WTC11 (cell line): ENCODE measurements around the gene PAIP2B. TPM values are rescaled to one million over a fixed set of nuclear protein-coding genes. Genes with fewer than 3 reads are reported as not detected.
A peak's percentile ranks its signal among the peaks of the same experiment; 100 is the strongest.

ENCODE experiments used
- ATAC-seq: fragments of 200-7000 bp; cut with Tn5 transposase; 2 replicates; pipeline ENCODE4 v1.10.0; 2021; ENCODE audit warnings: mild to moderate bottlenecking, moderate library complexity
- CTCF ChIA-PET: fragments of 300-600 bp; sonication (Branson Sonifier 250); formaldehyde crosslinking; loops from one replicate; lab custom pipeline; 2021; ENCODE audit warnings: antibody characterized with exemption; lab: Charles Lee
- POLR2A ChIA-PET: fragments of 350-600 bp; sonication (Branson Sonifier 250); formaldehyde crosslinking; loops from one replicate; lab custom pipeline; 2021; ENCODE audit warnings: antibody characterized with exemption; lab: Charles Lee
- DNase-seq: peaks from one replicate; pipeline ENCODE4 v3.0.0; 2021; ENCODE audit warnings: low spot score
- H3K27ac Mint-ChIP-seq: 2 replicates; pipeline ENCODE4 v1.8.0; 2021; ENCODE audit warnings: mixed read lengths
- H3K27me3 Mint-ChIP-seq: 2 replicates; pipeline ENCODE4 v1.8.0; 2021; ENCODE audit warnings: low read depth, mild to moderate bottlenecking, moderate library complexity, mixed read lengths
- H3K36me3 Mint-ChIP-seq: 2 replicates; pipeline ENCODE4 v1.8.0; 2021; ENCODE audit warnings: mixed read lengths
- H3K4me1 Mint-ChIP-seq: 2 replicates; pipeline ENCODE4 v1.8.0; 2022; ENCODE audit warnings: mixed read lengths
- H3K4me3 Mint-ChIP-seq: 2 replicates; pipeline ENCODE4 v1.8.0; 2021; ENCODE audit warnings: mild to moderate bottlenecking, moderate library complexity, mixed read lengths
- H3K9me3 Mint-ChIP-seq: 2 replicates; pipeline ENCODE4 v1.8.0; 2021; ENCODE audit warnings: mixed read lengths
- FOXP1 ChIP-seq: sonication (generic); formaldehyde crosslinking; IDR thresholded peaks from 2 replicates; pipeline ENCODE4 v1.8.0; 2022; ENCODE audit warnings: missing genetic modification reagents, mild to moderate bottlenecking, moderate library complexity, borderline replicate concordance
- GRHL2 ChIP-seq: fragments of 250-450 bp; sonication (Bioruptor Pico); IDR thresholded peaks from 2 replicates; pipeline ENCODE4 v1.8.0; 2022; ENCODE audit warnings: mild to moderate bottlenecking, moderate library complexity; ENCODE audit not compliant: insufficient replicate concordance, severe bottlenecking
- JAZF1 ChIP-seq: fragments of 250-450 bp; sonication (Bioruptor Pico); IDR thresholded peaks from 2 replicates; pipeline ENCODE4 v1.9.0; 2021; ENCODE audit warnings: moderate library complexity, mild to moderate bottlenecking, inconsistent platforms
- NR2C2 ChIP-seq: sonication (generic); formaldehyde crosslinking; IDR thresholded peaks from 2 replicates; pipeline ENCODE4 v1.8.0; 2022; ENCODE audit warnings: mild to moderate bottlenecking, missing genetic modification reagents
- NR3C1 ChIP-seq: sonication (generic); formaldehyde crosslinking; conservative IDR thresholded peaks from 2 replicates; pipeline ENCODE4 v1.8.1; 2023; ENCODE audit warnings: low read depth, mild to moderate bottlenecking, missing genetic modification reagents
- OVOL2 ChIP-seq: fragments of 250-450 bp; sonication (Bioruptor Pico); IDR thresholded peaks from 2 replicates; pipeline ENCODE4 v1.9.0; 2021; ENCODE audit warnings: mild to moderate bottlenecking, borderline replicate concordance
- RELA ChIP-seq: sonication (generic); formaldehyde crosslinking; IDR thresholded peaks from 2 replicates; pipeline ENCODE4 v1.8.1; 2022; ENCODE audit warnings: missing genetic modification reagents, mild to moderate bottlenecking, borderline replicate concordance
- TEAD1 ChIP-seq: sonication (generic); formaldehyde crosslinking; IDR thresholded peaks from 2 replicates; pipeline ENCODE4 v1.8.0; 2022; ENCODE audit warnings: mild to moderate bottlenecking, missing genetic modification reagents
- ZNF317 ChIP-seq: sonication (generic); formaldehyde crosslinking; IDR thresholded peaks from 2 replicates; pipeline ENCODE4 v1.8.1; 2023; ENCODE audit warnings: low read depth, mild to moderate bottlenecking, moderate library complexity, missing genetic modification reagents, borderline replicate concordance
- ZNF416 ChIP-seq: fragments of 250-450 bp; sonication (Bioruptor Pico); IDR thresholded peaks from 2 replicates; pipeline ENCODE4 v1.9.0; 2021; ENCODE audit warnings: mild to moderate bottlenecking, inconsistent platforms
- ZNF423 ChIP-seq: fragments of 250-450 bp; sonication (Bioruptor Pico); IDR thresholded peaks from 2 replicates; pipeline ENCODE4 v2.1.2; 2022; ENCODE audit warnings: mild to moderate bottlenecking, moderate library complexity
- total RNA-seq: library from RNA; stranded (reverse); gene quantifications from 3 replicates; pipeline ENCODE4 v1.2.3, GENCODE V29; 2021
- TF ChIP-seq, protein P1 (sequence below): sonication (generic); formaldehyde crosslinking; IDR thresholded peaks from 2 replicates; pipeline ENCODE4 v1.8.1; 2022; ENCODE audit warnings: low read depth, mild to moderate bottlenecking, moderate library complexity, missing genetic modification reagents, borderline replicate concordance
- TF ChIP-seq, protein P2 (sequence below): sonication (generic); formaldehyde crosslinking; IDR thresholded peaks from 2 replicates; pipeline ENCODE4 v1.8.0; 2022; ENCODE audit warnings: mild to moderate bottlenecking, missing genetic modification reagents
- TF ChIP-seq, protein P3 (sequence below): sonication (generic); formaldehyde crosslinking; IDR thresholded peaks from 2 replicates; pipeline ENCODE4 v1.8.1; 2023; ENCODE audit warnings: mild to moderate bottlenecking, missing genetic modification reagents
- TF ChIP-seq, protein P4 (sequence below): fragments of 250-450 bp; sonication (Bioruptor Pico); IDR thresholded peaks from 2 replicates; pipeline ENCODE4 v2.1.2; 2022; ENCODE audit warnings: mild to moderate bottlenecking, moderate library complexity
- TF ChIP-seq, protein P5 (sequence below): fragments of 200-600 bp; IDR thresholded peaks from 2 replicates; pipeline ENCODE4 v1.8.0; 2022; ENCODE audit warnings: antibody characterized with exemption
- TF ChIP-seq, protein P6 (sequence below): sonication (generic); formaldehyde crosslinking; IDR thresholded peaks from 2 replicates; pipeline ENCODE4 v1.8.1; 2022; ENCODE audit warnings: mild to moderate bottlenecking, moderate library complexity, missing genetic modification reagents
- TF ChIP-seq, protein P7 (sequence below): sonication (generic); formaldehyde crosslinking; conservative IDR thresholded peaks from 2 replicates; pipeline ENCODE4 v1.8.1; 2022; ENCODE audit warnings: mild to moderate bottlenecking, missing genetic modification reagents
- TF ChIP-seq, protein P8 (sequence below): sonication (generic); formaldehyde crosslinking; conservative IDR thresholded peaks from 2 replicates; pipeline ENCODE4 v1.8.1; 2023; ENCODE audit warnings: mild to moderate bottlenecking, low read depth, missing genetic modification reagents, moderate library complexity
- TF ChIP-seq, protein P9 (sequence below): sonication (generic); formaldehyde crosslinking; IDR thresholded peaks from 2 replicates; pipeline ENCODE4 v1.8.0; 2022; ENCODE audit warnings: mild to moderate bottlenecking, missing genetic modification reagents
- TF ChIP-seq, protein P10 (sequence below): sonication (generic); formaldehyde crosslinking; IDR thresholded peaks from 2 replicates; pipeline ENCODE4 v1.8.1; 2023; ENCODE audit warnings: mild to moderate bottlenecking, missing genetic modification reagents, borderline replicate concordance

The PAIP2B gene
- total RNA-seq, 1 experiment from 2014 or later: 19.3 TPM

DNA sequence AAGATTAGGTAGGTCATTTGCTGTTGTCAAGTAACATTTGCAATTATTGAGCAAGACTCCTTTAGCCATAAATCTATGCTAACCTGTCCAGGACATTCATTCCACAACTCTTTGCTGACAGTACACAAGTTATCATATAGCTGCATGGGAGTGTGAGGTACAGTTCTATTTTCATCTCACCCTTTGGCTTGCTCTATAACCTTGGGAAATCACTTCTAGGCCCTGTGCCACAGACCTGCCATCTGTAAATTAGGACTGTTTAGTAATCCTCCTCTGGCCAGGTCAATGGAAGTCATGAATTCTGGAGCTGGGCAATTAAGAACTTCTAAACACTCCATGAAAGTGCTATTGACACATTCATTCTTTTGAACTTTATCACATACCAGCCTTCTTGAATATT is 34.6 kb upstream of the PAIP2B start (continued):
- TF ChIP-seq, protein P1, sequence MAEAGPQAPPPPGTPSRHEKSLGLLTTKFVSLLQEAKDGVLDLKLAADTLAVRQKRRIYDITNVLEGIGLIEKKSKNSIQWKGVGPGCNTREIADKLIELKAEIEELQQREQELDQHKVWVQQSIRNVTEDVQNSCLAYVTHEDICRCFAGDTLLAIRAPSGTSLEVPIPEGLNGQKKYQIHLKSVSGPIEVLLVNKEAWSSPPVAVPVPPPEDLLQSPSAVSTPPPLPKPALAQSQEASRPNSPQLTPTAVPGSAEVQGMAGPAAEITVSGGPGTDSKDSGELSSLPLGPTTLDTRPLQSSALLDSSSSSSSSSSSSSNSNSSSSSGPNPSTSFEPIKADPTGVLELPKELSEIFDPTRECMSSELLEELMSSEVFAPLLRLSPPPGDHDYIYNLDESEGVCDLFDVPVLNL: no peak
- TF ChIP-seq, protein P2, sequence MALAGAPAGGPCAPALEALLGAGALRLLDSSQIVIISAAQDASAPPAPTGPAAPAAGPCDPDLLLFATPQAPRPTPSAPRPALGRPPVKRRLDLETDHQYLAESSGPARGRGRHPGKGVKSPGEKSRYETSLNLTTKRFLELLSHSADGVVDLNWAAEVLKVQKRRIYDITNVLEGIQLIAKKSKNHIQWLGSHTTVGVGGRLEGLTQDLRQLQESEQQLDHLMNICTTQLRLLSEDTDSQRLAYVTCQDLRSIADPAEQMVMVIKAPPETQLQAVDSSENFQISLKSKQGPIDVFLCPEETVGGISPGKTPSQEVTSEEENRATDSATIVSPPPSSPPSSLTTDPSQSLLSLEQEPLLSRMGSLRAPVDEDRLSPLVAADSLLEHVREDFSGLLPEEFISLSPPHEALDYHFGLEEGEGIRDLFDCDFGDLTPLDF (CRISPR knock-in tag): no peak
- TF ChIP-seq FOXP1 (CRISPR knock-in tag): no peak
- TF ChIP-seq ZNF423 (CRISPR knock-in tag): no peak
- TF ChIP-seq, protein P3, sequence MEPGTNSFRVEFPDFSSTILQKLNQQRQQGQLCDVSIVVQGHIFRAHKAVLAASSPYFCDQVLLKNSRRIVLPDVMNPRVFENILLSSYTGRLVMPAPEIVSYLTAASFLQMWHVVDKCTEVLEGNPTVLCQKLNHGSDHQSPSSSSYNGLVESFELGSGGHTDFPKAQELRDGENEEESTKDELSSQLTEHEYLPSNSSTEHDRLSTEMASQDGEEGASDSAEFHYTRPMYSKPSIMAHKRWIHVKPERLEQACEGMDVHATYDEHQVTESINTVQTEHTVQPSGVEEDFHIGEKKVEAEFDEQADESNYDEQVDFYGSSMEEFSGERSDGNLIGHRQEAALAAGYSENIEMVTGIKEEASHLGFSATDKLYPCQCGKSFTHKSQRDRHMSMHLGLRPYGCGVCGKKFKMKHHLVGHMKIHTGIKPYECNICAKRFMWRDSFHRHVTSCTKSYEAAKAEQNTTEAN: no peak
- no peak for TF ChIP-seq GRHL2

DNA sequence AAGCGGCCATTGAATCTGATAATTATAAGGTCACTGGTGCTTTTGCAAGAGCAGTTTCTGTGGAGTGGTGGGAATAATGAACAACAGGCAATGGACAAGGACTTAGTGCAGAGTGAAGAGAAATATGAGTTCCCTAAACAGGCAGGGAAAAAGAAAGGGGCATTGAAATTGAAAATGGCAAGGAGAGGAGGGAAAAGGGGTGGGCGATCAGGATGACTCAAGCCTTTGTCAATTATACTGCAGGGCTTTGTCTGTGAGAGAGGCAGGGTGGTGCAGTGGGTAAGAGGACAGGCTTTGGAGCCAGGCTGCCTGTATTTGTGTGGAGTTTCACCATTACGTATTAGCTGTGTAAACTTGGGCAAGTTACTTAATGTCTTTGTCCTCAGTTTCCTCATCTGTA is 29.5 kb upstream of the PAIP2B start:
- Mint-ChIP-seq H3K36me3 (no peaks in the 10 kb centered on the region), H3K4me1 (no peaks in the 10 kb centered on the region), H3K27ac (no peak overlapping the region), H3K27me3 (no peaks in the 10 kb centered on the region; the same call in 1 of the 2 replicates), H3K9me3 (peaks cover 8% of the 10 kb centered on the region), H3K4me3 (no peak overlapping the region)
- TF ChIP-seq, protein P4, sequence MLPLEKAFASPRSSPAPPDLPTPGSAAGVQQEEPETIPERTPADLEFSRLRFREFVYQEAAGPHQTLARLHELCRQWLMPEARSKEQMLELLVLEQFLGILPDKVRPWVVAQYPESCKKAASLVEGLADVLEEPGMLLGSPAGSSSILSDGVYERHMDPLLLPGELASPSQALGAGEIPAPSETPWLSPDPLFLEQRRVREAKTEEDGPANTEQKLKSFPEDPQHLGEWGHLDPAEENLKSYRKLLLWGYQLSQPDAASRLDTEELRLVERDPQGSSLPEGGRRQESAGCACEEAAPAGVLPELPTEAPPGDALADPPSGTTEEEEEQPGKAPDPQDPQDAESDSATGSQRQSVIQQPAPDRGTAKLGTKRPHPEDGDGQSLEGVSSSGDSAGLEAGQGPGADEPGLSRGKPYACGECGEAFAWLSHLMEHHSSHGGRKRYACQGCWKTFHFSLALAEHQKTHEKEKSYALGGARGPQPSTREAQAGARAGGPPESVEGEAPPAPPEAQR (CRISPR knock-in tag): no peak
- TF ChIP-seq, protein P5, sequence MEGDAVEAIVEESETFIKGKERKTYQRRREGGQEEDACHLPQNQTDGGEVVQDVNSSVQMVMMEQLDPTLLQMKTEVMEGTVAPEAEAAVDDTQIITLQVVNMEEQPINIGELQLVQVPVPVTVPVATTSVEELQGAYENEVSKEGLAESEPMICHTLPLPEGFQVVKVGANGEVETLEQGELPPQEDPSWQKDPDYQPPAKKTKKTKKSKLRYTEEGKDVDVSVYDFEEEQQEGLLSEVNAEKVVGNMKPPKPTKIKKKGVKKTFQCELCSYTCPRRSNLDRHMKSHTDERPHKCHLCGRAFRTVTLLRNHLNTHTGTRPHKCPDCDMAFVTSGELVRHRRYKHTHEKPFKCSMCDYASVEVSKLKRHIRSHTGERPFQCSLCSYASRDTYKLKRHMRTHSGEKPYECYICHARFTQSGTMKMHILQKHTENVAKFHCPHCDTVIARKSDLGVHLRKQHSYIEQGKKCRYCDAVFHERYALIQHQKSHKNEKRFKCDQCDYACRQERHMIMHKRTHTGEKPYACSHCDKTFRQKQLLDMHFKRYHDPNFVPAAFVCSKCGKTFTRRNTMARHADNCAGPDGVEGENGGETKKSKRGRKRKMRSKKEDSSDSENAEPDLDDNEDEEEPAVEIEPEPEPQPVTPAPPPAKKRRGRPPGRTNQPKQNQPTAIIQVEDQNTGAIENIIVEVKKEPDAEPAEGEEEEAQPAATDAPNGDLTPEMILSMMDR: no peak
- no peak for TF ChIP-seq ZNF317 (CRISPR knock-in tag)
- TF ChIP-seq, protein P6, sequence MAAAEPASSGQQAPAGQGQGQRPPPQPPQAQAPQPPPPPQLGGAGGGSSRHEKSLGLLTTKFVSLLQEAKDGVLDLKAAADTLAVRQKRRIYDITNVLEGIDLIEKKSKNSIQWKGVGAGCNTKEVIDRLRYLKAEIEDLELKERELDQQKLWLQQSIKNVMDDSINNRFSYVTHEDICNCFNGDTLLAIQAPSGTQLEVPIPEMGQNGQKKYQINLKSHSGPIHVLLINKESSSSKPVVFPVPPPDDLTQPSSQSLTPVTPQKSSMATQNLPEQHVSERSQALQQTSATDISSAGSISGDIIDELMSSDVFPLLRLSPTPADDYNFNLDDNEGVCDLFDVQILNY (CRISPR knock-in tag): no peak
- no peak for TF ChIP-seq JAZF1 (CRISPR knock-in tag)
- TF ChIP-seq, protein P7, sequence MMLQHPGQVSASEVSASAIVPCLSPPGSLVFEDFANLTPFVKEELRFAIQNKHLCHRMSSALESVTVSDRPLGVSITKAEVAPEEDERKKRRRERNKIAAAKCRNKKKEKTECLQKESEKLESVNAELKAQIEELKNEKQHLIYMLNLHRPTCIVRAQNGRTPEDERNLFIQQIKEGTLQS (CRISPR knock-in tag): no peak
- TF ChIP-seq, protein P8, sequence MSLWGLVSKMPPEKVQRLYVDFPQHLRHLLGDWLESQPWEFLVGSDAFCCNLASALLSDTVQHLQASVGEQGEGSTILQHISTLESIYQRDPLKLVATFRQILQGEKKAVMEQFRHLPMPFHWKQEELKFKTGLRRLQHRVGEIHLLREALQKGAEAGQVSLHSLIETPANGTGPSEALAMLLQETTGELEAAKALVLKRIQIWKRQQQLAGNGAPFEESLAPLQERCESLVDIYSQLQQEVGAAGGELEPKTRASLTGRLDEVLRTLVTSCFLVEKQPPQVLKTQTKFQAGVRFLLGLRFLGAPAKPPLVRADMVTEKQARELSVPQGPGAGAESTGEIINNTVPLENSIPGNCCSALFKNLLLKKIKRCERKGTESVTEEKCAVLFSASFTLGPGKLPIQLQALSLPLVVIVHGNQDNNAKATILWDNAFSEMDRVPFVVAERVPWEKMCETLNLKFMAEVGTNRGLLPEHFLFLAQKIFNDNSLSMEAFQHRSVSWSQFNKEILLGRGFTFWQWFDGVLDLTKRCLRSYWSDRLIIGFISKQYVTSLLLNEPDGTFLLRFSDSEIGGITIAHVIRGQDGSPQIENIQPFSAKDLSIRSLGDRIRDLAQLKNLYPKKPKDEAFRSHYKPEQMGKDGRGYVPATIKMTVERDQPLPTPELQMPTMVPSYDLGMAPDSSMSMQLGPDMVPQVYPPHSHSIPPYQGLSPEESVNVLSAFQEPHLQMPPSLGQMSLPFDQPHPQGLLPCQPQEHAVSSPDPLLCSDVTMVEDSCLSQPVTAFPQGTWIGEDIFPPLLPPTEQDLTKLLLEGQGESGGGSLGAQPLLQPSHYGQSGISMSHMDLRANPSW: no peak
- TF ChIP-seq NR2C2 (CRISPR knock-in tag): no peak
- no peak for TF ChIP-seq NR3C1 (CRISPR knock-in tag)
- TF ChIP-seq, protein P9, sequence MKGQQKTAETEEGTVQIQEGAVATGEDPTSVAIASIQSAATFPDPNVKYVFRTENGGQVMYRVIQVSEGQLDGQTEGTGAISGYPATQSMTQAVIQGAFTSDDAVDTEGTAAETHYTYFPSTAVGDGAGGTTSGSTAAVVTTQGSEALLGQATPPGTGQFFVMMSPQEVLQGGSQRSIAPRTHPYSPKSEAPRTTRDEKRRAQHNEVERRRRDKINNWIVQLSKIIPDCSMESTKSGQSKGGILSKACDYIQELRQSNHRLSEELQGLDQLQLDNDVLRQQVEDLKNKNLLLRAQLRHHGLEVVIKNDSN (CRISPR knock-in tag): no peak
- TF ChIP-seq, protein P10, sequence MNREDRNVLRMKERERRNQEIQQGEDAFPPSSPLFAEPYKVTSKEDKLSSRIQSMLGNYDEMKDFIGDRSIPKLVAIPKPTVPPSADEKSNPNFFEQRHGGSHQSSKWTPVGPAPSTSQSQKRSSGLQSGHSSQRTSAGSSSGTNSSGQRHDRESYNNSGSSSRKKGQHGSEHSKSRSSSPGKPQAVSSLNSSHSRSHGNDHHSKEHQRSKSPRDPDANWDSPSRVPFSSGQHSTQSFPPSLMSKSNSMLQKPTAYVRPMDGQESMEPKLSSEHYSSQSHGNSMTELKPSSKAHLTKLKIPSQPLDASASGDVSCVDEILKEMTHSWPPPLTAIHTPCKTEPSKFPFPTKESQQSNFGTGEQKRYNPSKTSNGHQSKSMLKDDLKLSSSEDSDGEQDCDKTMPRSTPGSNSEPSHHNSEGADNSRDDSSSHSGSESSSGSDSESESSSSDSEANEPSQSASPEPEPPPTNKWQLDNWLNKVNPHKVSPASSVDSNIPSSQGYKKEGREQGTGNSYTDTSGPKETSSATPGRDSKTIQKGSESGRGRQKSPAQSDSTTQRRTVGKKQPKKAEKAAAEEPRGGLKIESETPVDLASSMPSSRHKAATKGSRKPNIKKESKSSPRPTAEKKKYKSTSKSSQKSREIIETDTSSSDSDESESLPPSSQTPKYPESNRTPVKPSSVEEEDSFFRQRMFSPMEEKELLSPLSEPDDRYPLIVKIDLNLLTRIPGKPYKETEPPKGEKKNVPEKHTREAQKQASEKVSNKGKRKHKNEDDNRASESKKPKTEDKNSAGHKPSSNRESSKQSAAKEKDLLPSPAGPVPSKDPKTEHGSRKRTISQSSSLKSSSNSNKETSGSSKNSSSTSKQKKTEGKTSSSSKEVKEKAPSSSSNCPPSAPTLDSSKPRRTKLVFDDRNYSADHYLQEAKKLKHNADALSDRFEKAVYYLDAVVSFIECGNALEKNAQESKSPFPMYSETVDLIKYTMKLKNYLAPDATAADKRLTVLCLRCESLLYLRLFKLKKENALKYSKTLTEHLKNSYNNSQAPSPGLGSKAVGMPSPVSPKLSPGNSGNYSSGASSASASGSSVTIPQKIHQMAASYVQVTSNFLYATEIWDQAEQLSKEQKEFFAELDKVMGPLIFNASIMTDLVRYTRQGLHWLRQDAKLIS (CRISPR knock-in tag): no peak
- no peak for TF ChIP-seq OVOL2 (CRISPR knock-in tag)
- no peak for TF ChIP-seq ZNF416 (CRISPR knock-in tag)
- no peak for TF ChIP-seq TEAD1 (CRISPR knock-in tag)
- no peak for TF ChIP-seq RELA
- ChIA-PET POLR2A (no interaction called here), CTCF (interaction anchor here (1.3 kb wide), 1 partner anchor 75 kb away, joined by 3 read pairs; the partner anchor contains the start of gene ZNF638)
- ATAC-seq (peak; percentile 38; the same call in 1 of the 2 replicates), DNase-seq (no peak)
